Measurements from ENCODE around the gene NDNF. TPM values are rescaled to one million over a fixed set of nuclear protein-coding genes. Genes with fewer than 3 reads are reported as not detected.

NDNF gene
- total and polyA plus RNA-seq, 2 experiments from 2014 or later = 13.6 to 30.5 TPM

GRCh38 chr4:121073004-121073435 is 685 bp upstream of the NDNF start:
- Histone ChIP-seq H2AFZ (peak overlapping the region; percentile 98), H3K4me1 (ENCODE audit: insufficient read depth) (peaks cover 14% of the 10 kb centered on the region), H3K27me3 (peaks cover 10% of the 10 kb centered on the region), H4K20me1 (ENCODE audit: insufficient read depth, poor library complexity, severe bottlenecking) (no peaks in the 10 kb centered on the region), H3K4me3 (peak overlapping the region; percentile 90), H3K9me2 (replicated peaks; ENCODE audit: insufficient read depth) (no peaks in the 10 kb centered on the region), H3K9me3 (ENCODE audit: low read depth) (no peaks in the 10 kb centered on the region), H3K27ac (peak overlapping the region; percentile 62), H3K79me2 (peaks cover 26% of the 10 kb centered on the region), H3K36me3 (replicated peaks; ENCODE audit: insufficient read depth, low read depth) (no peaks in the 10 kb centered on the region), H3K4me2 (peak overlapping the region; percentile 96)
- DNase-seq (ENCODE audit: low spot score) = peak; percentile 34
- WGBS (ENCODE audit: low lambda C conversion rate, missing lambda C conversion rate) = 6% methylated on average over 12 of the region's 12 CpGs
- TF ChIP-seq EZH2 (IDR thresholded peaks at IDR 0.05; ENCODE audit: borderline replicate concordance) (no peak), EZH2phosphoT487 (IDR thresholded peaks at IDR 0.05; ENCODE audit: low read depth, severe bottlenecking, unreplicated experiment) (no peak)
- TF ChIP-seq, protein P1, sequence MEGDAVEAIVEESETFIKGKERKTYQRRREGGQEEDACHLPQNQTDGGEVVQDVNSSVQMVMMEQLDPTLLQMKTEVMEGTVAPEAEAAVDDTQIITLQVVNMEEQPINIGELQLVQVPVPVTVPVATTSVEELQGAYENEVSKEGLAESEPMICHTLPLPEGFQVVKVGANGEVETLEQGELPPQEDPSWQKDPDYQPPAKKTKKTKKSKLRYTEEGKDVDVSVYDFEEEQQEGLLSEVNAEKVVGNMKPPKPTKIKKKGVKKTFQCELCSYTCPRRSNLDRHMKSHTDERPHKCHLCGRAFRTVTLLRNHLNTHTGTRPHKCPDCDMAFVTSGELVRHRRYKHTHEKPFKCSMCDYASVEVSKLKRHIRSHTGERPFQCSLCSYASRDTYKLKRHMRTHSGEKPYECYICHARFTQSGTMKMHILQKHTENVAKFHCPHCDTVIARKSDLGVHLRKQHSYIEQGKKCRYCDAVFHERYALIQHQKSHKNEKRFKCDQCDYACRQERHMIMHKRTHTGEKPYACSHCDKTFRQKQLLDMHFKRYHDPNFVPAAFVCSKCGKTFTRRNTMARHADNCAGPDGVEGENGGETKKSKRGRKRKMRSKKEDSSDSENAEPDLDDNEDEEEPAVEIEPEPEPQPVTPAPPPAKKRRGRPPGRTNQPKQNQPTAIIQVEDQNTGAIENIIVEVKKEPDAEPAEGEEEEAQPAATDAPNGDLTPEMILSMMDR (IDR thresholded peaks at IDR 0.05; ENCODE audit: poor library complexity) = no peak

DNA sequence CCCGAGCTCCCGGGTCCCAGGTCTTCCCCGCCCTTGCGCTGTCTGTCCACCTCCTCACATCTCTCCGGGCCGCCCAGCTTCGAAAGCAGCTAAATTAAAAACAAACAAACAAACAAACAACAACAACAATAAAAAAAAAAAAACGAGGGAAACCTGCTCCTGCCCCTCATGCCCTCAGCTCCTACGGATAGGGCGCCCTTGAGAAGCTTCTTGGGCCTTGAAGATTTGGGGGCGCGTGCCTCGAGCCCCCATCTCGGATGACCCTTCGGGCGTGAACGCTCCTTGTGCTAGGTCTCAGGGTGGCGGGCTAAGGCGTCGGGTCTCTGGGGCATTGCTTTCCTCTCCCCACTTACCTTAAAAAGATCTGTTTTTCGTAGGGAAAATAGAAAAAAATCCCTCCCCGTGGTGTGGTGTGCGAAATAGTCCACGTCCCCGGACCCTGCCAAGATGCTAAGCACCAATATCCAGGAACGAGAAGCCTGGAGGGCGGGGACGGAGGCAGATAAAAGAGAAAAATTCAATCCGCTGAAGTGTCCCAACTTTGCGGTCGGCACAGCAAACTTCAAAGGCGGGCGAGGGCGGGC is 603 bp downstream of the NDNF start:
- peaks cover 14% of the 10 kb centered on the region for H3K4me1 ChIP-seq (ENCODE audit: insufficient read depth)
- H3K4me2 ChIP-seq = peak overlapping the region; percentile 96
- no peak for DNase-seq (ENCODE audit: low spot score)
- peaks cover 10% of the 10 kb centered on the region for H3K27me3 ChIP-seq
- peak overlapping the region; percentile 18 for H3K27ac ChIP-seq
- no peaks in the 10 kb centered on the region for H3K36me3 ChIP-seq (replicated peaks; ENCODE audit: insufficient read depth, low read depth)
- peaks cover 36% of the 10 kb centered on the region for H3K79me2 ChIP-seq
- H3K9me2 ChIP-seq (replicated peaks; ENCODE audit: insufficient read depth) = no peaks in the 10 kb centered on the region
- peak overlapping the region; percentile 86 for H2AFZ ChIP-seq
- no peak for TF ChIP-seq EZH2 (IDR thresholded peaks at IDR 0.05; ENCODE audit: borderline replicate concordance)
- TF ChIP-seq, protein P1 (IDR thresholded peaks at IDR 0.05; ENCODE audit: poor library complexity) = no peak
- H3K9me3 ChIP-seq (ENCODE audit: low read depth) = no peaks in the 10 kb centered on the region
- H3K4me3 ChIP-seq = peak overlapping the region; percentile 90
- H4K20me1 ChIP-seq (ENCODE audit: insufficient read depth, poor library complexity, severe bottlenecking) = no peaks in the 10 kb centered on the region
- 2% methylated on average over 31 of the region's 34 CpGs for WGBS (ENCODE audit: low lambda C conversion rate, missing lambda C conversion rate)

DNA sequence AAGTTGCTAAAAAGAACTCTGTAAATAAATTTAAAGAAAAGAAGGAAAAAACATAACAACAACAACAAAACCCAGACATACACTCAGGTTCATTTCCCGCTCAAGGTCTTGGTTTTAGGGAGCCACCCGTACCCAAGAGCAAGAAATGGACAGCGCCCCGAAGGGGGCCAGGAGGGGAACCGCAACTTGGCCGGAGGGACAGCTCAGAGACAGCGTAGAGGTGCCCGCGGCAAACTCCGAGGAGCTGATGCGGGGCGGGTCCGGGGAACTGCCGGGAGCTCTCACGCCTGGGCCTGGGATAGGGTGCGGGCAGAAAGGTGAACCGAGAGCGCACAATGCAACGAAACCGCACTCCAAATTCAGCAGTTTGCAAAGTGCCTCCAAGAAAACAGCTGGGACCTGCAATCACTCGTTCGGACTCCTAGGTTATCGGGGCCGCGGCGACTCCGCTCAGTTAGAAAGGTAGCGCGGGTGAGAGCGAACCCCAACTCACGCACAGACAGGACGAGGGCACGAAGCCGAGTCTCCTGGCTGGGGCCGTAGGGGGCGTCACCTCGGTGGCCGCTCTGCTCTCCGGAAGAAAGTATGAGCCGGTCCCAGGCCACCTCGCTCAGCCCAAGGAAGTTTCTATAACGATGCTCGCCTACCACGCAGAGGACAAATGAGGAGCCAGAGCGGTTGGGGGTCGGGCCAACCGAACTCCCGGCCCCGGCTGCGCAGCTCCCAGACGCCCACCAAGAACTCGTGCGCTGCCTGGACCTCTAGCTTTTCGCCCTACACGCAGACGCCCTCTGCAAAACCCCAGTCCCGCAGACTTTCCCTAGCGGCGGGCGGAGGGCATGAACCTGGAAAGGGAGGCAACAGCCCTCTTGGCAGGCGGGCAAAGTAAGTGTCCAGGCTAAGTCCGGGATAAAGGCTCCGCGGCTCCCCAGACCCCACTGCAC is 1.4 kb downstream of the NDNF start:
- no peaks in the 10 kb centered on the region for H3K9me3 ChIP-seq (ENCODE audit: low read depth)
- peaks cover 10% of the 10 kb centered on the region for H3K27me3 ChIP-seq
- H3K9me2 ChIP-seq (replicated peaks; ENCODE audit: insufficient read depth) = no peaks in the 10 kb centered on the region
- H3K27ac ChIP-seq = no peak overlapping the region
- H3K79me2 ChIP-seq = peaks cover 43% of the 10 kb centered on the region
- DNase-seq (ENCODE audit: low spot score) = peak; percentile 66
- H2AFZ ChIP-seq = peak overlapping the region; percentile 86
- peaks cover 14% of the 10 kb centered on the region for H3K4me1 ChIP-seq (ENCODE audit: insufficient read depth)
- WGBS (ENCODE audit: low lambda C conversion rate, missing lambda C conversion rate) = under 1% methylated on average over 60 of the region's 64 CpGs
- no peaks in the 10 kb centered on the region for H3K36me3 ChIP-seq (replicated peaks; ENCODE audit: insufficient read depth, low read depth)
- TF ChIP-seq EZH2phosphoT487 (IDR thresholded peaks at IDR 0.05; ENCODE audit: low read depth, severe bottlenecking, unreplicated experiment) (no peak), EZH2 (IDR thresholded peaks at IDR 0.05; ENCODE audit: borderline replicate concordance) (peak; percentile 39)
- TF ChIP-seq, protein P1 (IDR thresholded peaks at IDR 0.05; ENCODE audit: poor library complexity) = peak; percentile 37
- H3K4me3 ChIP-seq = peak overlapping the region; percentile 90
- H3K4me2 ChIP-seq = peak overlapping the region; percentile 96
- H4K20me1 ChIP-seq (ENCODE audit: insufficient read depth, poor library complexity, severe bottlenecking) = no peaks in the 10 kb centered on the region
